ENCODE data around the gene NTN1.

NTN1 gene

DNA sequence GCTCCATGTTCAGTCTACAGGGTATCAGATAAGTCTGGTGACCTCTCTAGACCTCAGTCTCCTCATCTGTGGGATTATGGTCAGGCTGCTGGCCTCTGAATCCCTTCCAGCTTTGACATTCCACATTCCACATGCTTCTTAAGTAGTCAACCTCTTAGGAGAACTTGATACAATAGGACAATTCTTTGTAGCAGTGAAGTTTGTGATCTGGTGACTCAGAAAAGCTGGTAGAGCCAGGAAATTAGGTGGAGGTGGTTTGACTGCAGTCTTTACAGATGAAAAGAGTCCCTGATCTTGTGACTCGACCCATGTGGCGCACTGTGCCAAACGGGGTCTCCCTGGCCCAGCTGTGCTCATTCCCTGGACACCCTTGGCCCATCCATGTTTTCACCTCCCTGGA, 147.8 kb downstream of the NTN1 start:
- no peak for DNase-seq

DNA sequence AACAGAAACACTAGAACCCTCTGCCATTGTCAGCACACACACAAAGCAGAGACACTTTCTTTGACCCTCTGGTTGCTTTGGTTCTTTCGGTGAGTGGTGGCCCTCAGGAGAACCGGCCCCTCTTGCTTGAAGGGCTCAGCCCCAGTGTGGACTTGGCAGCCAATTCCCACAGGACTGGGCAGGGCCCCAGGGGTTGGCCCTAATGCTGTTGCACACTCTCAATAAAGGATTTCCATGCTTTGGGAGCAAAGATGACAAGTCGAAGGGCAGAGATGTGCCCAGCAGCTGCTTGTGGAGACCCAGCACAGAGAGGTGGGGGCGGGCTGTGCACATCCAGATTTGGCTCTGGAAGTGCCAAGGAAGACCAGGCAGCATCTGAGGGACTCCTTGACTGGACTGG, 149.0 kb downstream of the NTN1 start:
- DNase-seq = no peak

DNA sequence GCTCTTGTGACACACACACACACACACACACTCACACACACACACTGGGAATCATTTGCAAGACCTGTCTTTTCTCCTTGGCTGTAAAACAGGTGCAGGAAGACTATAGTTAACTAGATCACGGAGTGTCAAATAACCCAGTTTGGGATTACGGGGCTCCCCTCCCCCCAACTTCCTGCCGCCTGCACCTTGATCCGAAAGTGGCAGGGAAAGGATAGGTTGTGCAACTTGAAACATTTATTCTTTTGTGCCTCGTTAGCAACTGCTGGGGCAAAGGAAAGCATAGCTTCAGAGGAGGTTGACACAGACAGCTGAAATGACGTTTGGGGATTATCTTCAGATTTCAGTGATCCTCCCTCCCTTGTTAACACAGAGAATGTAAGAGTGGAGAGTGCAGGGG, 149.5 kb downstream of the NTN1 start:
- DNase-seq = no peak

DNA sequence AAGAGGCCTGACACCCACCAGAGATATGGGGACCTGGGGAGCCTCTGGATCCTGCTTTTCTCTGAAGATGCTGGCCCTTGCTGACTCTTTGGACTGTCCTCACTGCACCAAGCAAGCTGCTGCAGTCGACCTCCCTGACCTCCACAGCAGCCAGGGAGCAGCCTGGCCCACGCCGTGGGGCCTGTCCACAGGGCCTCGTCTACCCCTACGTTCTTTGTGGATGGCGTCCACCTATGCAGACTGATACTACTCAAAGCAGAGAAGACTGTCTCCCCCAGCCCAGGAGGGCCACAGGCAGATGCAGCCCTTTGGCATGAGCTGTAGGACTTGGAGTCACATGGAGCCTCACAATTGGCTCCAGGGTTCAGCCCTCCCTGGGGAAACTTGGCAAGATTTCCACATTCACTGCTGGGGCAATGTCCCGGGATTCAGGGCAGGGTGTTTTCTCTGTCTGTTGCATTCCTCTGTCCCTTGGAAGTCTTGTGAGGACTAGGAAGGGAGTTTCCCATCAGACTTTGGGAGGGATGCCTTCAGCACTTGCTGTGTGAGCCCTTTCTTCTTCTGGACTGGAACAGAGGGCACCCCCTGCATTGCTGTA, 152.2 kb downstream of the NTN1 start:
- DNase-seq = no peak

DNA sequence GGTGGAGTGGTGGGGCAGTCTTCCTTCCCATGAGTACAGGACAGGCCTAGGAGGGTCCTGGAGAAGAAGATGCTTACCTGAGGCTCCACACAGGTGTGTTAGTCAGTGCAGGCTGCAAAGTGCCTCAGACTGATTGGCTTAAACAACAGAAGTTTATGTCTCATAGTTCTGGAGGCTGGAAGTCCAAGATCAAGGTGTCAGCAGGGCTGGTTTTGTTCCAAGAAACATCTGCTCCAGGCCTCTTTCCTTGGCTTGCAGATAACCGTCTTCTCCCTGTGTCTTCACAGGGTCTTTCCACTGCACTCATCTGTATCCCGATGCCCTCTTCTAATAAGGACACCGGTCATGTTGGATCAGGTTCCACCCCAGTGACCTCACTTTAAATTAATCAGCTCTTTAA, 153.0 kb downstream of the NTN1 start:
- no peak for DNase-seq

DNA sequence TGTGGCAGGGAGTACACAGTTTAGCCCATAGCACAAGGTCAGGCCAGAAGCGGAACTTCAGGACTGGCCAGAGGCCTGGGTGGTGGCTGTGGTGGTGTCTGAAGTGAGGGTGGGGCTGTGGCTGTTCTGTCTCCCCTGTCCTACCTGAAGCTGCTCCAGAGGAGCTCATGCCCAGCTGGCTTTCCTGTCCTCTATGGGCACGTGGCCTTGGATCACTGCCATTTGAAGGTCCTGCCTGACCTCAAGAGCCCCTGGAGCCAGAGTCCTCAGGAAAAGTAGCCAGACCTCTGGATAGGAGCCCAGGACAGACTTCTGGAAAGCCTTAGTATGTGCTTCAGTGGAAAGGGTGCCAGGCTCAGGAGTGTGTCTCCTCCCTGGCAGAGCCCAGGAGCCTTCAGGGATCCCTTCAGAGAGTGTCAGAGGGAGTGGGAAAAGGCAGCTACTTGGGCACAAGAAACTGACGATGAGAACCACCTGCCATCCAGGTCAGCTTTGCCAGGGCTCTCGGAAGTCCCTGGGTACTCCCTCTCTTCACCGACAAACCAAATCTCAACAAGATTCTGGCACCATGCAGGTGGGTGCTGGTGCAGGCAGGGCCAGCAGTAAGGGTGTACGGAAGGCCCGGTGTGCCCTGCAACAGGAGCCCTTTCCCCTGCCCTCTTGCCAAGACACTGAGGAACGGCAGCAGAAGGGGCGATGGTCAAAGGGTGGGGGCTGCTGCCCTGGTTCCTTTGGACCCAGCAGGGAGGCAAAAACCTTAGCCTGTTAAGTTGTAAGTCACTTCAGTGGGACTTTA, 153.7 kb downstream of the NTN1 start:
- DNase-seq = no peak

DNA sequence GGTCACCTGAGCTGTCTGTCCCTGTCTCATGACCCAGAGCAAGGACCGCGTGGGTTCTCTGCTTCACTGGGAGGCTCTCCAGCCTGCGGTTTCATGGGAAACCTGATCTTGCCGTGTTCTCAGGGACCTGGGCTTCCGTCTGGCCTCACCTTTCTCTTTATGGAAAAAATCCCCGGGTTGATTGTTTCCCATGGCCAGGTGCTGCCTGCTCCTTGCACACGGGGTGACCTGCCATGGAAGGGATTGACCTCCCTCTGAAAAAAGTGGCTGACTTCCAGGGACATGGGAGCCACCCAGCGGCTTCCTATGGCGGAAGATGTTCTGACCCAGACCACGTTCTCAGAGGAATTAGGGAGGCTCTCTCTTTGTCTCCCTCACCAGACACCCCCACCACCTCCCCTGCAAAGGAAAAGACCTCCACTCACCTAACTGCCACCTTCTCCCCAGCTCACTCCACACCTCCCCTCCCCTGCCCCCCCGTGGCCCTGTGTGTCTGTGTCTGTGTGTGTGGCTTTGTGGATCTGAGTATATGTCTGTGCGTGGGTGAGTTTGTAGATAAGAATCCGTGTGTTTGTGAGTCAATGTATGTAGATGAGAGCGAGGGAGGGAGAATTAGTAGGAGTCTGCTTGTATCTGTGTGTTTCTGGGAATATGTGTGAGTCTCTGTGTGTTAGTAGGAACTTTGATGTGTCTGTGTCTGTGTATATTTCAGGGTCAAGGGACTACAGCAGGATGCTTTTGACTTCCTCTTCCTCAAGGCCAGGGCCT, 154.6 kb downstream of the NTN1 start:
- DNase-seq = no peak

DNA sequence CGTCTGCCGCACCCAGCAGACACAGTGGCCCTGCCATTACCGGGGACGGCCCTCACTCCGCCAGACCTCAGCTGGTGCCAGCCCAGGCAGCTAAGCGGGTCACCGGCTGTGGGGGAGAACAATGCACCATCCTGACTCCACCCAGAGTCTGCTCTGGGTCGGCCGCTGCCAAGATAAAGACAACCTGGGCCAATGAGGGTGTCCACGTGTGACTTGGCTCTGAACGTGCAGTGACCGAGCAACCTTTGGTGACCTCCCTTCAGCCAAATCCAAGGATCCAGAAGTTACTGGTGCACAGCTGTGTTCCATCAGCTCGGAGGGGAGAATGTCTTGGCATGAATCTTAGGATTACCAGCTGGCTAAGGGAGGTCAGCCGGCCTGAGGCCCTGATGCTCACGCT, 155.9 kb downstream of the NTN1 start:
- DNase-seq = no peak

DNA sequence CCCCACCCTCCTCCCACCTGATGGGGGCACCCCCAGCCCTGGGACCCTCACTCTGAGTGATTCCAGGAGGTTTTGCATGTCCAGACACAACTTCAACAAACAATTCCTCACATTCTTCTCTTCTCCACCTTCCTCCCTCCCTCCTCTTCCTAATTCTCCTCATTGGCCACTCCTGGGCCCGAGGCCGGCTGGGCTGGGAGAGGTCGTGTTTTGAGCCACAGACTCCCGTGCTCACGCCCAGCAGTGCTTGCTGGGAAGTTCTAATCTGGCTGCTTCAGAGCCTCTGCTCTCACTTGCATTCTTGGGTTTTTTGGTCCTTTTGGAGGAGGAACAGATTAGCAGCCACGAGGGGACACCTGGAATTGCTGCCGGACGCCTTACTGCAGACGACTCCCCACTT, 157.0 kb downstream of the NTN1 start:
- no peak for DNase-seq

DNA sequence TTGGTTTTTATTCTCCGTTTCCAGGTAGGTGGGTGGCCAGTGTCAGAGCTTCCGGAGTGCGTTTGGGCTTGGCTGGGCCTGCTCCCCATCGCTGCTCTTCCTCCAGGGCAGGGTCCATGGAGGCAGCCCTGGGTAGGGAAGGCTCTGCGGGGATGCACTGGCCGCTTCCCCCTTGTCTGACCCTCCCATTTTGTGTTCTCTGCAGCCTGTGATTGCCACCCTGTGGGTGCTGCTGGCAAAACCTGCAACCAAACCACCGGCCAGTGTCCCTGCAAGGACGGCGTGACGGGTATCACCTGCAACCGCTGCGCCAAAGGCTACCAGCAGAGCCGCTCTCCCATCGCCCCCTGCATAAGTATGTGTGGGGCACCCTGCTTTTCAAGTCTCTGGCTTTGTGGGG, 158.3 kb downstream of the NTN1 start:
- DNase-seq = no peak

DNA sequence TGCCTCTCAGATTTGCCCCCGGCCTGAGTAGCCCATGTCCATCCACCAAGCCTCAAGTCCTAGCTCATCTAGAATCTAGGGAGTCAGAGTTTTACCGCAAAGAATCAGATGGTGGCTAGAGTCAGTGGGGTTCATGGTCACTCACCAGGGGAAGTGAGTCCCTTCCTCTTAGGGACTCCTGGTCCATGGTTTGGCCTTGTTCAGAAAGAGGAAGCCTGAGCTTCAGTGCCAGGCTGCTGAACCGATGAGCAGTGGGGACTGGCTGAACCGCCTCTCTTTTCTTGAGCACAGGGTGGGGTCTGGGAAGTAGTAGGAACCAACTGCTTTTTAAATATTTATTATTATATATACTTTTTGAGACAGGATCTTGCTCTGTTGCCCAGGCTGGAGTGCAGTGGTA, 160.3 kb downstream of the NTN1 start:
- DNase-seq = no peak

DNA sequence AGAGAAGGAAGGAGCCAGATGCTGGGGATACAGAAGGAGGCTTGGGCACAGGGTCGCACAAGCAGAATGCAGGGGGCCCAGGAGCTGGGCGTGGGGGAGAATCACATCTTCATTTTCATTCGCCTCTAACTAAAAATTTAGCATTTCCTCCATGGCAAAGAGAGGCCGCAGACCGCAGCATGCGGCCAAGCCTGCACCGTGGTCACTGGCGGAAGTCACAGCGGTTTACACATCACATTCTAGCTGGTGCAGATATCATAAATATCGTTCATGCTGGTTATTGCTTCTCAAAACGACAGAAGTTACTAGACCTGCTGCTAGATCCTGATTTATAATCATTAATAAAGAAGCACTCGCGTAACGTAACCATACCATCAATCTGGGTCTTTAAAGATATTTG, 162.0 kb downstream of the NTN1 start:
- peak in 1 of 2 donors; percentile 15 for DNase-seq

DNA sequence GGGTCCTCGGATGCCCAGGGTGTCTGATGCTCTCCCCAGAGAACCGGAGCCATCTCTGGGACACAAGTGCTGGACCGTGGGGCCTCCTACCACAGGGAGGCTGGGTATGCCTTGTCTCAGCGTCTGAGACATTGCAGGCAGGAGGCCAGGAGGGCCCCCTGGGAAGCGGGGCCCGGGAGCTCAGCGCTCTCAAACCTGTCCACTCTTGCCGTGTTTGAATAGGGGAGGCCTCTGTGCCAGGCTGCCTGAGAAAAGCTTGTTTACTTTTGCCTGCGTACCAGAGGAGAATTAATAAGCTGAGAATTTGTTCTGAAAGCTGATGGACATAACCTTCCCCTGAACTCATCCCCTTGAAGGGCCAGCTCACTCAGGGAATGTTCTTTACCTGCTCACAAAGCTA, 163.8 kb downstream of the NTN1 start:
- DNase-seq = no peak

DNA sequence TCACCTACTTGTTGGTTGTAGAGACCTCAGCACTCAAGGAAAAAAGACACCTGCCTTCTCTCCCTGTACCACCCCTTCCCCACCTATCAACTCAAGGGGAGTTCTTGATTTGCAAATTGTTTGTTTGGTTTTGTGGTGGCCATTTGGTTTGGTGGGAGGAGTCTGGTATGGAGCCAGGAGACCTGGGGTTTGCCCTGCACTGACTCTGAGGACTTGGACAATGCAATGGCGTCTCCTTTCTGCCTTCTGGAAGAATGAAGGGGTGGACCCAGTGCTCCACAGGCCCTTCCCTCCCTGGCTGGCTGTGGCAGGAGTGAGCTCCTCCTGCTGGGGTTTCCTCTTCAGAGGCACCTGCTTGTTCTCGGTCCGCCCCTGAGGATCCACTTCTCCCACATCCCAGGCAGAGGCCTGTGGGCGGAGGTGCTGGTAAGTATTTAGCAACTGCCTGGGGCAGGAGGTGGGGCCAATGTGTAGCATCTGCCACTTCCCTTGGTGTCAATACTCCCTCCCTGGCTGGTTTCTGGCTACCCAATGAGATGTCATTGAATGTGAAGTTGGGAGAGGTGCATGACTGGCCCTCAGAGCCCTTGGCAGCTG, 164.5 kb downstream of the NTN1 start:
- DNase-seq = no peak

DNA sequence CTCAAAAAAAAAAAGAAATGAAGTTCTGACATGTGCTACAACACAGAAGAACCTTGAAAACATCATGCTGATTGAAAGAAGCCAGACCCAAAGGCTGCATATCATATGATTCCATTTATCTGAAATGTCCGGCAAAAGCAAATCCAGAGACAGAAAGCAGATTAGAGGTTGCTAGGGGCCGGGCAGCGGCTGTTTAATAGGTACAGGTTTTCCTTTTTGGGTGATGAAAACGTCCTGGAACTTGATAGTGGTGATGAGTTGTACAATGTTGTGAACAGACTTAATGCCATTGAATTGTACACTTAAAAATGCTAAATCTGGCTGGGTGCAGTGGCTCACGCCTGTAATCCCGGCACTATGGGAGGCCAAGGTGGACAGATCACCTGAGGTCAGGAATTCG, 166.5 kb downstream of the NTN1 start:
- DNase-seq = no peak

DNA sequence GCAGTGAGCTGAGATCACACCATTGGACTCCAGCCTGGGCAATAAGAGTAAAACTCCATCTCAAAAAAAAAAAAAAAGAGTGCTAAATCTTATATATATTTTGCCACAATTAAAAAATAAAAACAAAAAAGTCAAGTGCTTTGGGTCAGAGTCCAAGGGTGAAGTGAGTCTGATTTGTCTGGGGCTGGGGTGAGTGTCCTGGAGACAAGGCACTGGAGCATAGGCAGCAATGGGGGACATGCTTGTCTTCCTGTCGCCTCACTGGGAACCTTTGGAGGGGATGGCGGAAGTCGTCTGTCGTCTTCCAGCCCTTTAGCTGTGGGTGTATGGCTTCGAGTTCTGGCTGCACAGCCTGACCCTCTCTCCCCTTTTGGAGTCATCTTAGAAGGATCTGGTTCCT, 167.1 kb downstream of the NTN1 start:
- DNase-seq = no peak

DNA sequence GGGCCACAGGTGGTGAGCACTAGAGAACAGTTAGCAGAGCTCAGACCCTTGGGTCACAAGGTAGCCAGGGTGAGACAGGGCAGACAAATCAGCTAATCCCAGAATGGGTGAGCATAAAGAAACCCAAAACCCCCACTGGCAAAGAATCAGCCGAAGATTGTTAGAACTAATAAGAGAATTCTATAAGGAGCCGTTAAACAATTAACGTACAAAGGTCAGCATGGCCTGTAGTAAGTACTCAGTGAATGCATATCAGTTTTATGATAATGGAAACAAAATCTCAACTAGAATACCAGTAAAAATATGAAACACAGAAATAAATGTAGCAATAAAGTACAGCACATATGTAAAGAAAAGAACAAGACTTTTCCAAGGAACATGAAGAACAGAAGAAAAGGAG, 168.6 kb downstream of the NTN1 start:
- DNase-seq = no peak

DNA sequence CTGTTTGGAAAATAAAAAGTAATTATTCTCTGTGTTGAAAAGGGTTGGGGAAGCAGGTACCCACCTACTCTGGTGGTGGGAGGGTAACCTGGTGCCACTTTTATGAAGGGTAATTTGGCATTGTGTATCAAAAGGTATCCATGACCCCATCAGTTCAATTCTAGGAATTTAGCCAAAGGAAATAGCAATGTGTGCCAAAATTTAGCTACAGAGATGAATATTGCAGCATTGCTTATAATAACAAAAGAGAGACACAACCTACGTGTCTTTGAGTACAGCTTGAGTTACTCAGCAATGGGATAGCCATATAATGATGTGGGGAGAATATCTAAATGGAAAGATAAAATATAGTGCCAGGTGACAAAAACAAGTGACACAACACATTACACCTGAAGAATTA, 170.7 kb downstream of the NTN1 start:
- DNase-seq = no peak

DNA sequence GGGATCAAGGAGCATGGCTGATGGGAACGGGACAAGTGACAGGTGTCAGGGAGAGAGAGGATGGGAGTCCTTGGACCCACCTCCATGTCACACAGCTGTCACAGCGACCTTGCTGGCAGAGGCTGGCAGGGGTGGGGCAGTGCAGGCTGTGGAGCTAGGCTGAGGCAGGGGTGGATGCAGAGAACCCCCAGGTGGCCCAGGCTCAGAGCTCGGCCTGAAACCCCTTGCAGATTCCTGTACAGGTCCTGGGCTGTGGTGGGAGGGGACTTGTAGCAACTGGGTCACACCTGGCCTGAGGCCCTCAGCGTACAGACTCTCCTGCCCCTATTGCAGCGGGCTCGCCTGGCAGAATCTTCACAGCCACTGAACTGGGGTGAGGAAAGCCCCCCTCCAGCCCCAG, 174.1 kb downstream of the NTN1 start:
- DNase-seq = no peak

DNA sequence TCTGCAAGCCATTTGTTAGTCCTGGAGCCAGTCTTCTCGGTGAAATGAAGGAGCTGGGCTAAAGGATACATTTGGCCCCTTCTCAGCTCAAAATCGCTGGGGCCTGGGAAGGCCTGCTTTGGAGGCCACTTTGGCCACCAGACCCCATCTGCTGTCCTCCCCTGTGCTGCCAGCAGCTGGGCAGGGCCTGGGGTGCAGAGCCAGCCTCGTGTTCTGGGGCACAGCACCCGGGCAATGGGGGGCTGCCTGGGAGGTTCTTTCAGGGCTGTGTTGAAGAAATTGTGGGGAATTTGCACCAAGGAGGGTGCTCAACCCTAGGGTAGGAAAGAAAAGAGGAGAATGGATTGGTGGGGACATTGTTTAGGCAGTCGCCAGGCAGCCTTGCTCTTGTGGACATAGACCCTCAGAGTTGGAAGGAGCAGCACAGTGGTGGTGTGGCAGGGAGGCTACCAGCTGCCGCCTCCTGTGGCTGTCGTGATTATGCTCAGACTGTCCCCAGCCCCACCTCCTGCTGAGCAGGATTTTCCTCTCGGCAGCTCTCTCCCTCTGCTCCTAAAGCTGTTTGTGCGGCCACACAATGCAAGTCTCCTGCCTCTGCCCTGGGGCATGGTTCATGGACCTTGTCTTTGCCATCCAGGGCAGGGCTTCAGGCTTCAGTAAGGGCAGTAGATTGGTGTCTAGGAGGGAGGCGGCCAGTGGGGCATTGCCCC, 174.8 kb downstream of the NTN1 start:
- DNase-seq = no peak

DNA sequence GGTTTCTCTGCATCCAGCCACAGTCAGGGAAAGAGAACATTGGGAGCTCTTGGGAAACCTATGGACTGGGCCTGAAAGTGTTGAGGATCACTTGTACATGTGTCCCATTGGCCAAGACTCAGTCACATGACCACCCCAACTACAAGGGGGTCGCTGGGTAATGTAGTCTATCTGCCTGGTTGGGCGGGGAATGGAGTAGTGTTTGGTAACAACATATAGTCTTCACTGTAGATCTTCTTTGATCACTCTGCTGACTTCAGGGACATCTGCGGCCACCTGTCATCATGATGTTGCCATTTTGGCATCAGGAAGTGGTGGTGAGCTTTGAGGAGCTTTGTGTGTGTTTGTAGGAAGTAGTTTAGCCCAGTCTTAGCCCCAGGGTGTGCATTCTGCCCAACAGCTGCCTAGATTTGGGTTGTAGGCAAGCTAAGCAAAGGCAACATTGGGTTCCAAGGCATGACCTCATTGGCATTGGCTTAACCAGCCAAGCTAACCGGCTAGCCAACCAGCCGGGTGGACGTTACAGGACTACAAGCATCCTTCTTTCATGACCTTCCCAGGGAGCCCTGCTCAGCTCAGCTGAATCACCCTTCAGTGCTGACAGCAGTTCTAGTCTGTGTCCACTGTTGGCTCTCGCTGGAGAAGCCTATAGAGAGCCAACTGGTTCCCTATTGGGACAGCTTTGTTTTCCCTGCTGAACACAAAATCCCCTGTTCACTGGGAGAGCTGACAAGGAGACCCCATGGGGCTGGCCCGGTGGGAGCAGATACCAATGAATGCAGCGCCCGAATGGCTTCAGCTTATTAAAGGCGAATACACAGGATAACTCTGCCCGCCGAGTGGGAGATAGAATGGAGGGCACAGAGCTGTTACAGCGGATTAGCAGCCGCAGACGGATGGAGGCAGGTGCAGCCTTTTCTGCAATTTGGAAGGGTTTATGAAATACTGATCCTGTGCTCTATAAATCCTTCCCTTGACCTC, 178.6 kb downstream of the NTN1 start:
- no peak for DNase-seq

Measured in CD4-positive, alpha-beta T cell treated with Interleukin-4 for 1 hour (primary cell).